Loucy (cell line): ENCODE results near the gene SEPTIN7.

Experiments used
- EZH2phosphoT487 ChIP-seq: fragments of 200-600 bp; IDR thresholded peaks from 2 replicates; pipeline ENCODE4 v1.6.1; 2018; ENCODE audit warnings: antibody characterized with exemption, mild to moderate bottlenecking, moderate library complexity, borderline replicate concordance
- TF ChIP-seq, protein P1 (sequence below): fragments of 200-600 bp; sonication (generic); conservative IDR thresholded peaks from 2 replicates; pipeline ENCODE4 v1.5.1; 2014; ENCODE audit warnings: mild to moderate bottlenecking, antibody characterized with exemption, low read length

DNA sequence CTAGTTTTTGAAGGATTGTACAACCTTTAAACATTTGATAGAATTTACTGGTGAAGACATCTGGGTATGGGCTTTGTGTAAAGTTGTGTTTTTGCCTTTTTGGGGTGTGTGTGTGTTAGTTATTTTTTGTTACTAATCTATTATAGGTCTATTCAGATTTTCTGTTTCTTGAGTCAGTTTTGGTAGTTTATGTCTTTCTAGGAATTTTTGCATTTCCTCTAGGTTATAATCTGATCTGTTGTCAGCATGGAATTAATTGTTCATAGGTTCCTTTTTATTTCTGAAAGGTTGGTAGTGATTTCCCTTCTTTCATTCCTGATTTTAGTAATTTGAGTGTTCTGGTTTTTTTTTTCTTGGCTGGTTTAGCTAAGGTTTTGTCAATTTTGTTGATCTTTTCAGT lies 17.7 kb downstream of the SEPTIN7 start:
- TF ChIP-seq, protein P1, sequence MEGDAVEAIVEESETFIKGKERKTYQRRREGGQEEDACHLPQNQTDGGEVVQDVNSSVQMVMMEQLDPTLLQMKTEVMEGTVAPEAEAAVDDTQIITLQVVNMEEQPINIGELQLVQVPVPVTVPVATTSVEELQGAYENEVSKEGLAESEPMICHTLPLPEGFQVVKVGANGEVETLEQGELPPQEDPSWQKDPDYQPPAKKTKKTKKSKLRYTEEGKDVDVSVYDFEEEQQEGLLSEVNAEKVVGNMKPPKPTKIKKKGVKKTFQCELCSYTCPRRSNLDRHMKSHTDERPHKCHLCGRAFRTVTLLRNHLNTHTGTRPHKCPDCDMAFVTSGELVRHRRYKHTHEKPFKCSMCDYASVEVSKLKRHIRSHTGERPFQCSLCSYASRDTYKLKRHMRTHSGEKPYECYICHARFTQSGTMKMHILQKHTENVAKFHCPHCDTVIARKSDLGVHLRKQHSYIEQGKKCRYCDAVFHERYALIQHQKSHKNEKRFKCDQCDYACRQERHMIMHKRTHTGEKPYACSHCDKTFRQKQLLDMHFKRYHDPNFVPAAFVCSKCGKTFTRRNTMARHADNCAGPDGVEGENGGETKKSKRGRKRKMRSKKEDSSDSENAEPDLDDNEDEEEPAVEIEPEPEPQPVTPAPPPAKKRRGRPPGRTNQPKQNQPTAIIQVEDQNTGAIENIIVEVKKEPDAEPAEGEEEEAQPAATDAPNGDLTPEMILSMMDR = no peak
- TF ChIP-seq EZH2phosphoT487 = no peak
